Heart right ventricle (tissue), 16 donors: ENCODE data around the gene STC2. TPM values are rescaled to one million over a fixed set of nuclear protein-coding genes. Genes with fewer than 3 reads are reported as not detected.

Experiments used
- ATAC-seq, 8 donors: fragments of 200-7000 bp; cut with Tn5 transposase; one replicate each; pipeline ENCODE4 v1.9.1; 2020; ENCODE audit warnings: mild to moderate bottlenecking in 8 of 8, moderate library complexity in 8 of 8, moderate number of reproducible peaks in 1 of 8
- DNase-seq, 2 donors: peaks; one replicate each; pipeline ENCODE4 v3.0.0-alpha.2; 2020
- H3K27ac ChIP-seq, 10 donors: fragments of 200-600 bp; sonication (generic) in 2 of 10; one replicate each; pipeline versions ENCODE4 v1.5.0 to v1.8.0; 2020 to 2022; ENCODE audit warnings: mild to moderate bottlenecking in 3 of 10
- H3K27me3 ChIP-seq, 7 donors: fragments of 200-600 bp; one replicate each; pipeline ENCODE4 v1.8.0; 2021 to 2022; ENCODE audit warnings: mild to moderate bottlenecking in 2 of 7
- H3K36me3 ChIP-seq, 9 donors: fragments of 200-600 bp; sonication (generic) in 1 of 9; one replicate each; pipeline versions ENCODE4 v1.5.0 to v1.8.0; 2020 to 2022; ENCODE audit warnings: mild to moderate bottlenecking in 2 of 9
- H3K4me1 ChIP-seq, 9 donors: fragments of 200-600 bp; sonication (generic) in 1 of 9; one replicate each; pipeline versions ENCODE4 v1.5.0 to v1.8.0; 2020 to 2022; ENCODE audit warnings: mild to moderate bottlenecking in 4 of 9
- H3K4me3 ChIP-seq, 10 donors: fragments of 200-600 bp; sonication (generic) in 2 of 10; one replicate each; pipeline versions ENCODE4 v1.5.0 to v1.8.0; 2020 to 2022; ENCODE audit warnings: mild to moderate bottlenecking in 7 of 10, moderate library complexity in 2 of 10
- H3K9me3 ChIP-seq, 11 donors: fragments of 200-600 bp in 10 of 11; sonication (generic) in 2 of 11; one replicate each; pipeline versions ENCODE4 v1.5.0 to v1.8.0; 2013 to 2022; ENCODE audit warnings: mild to moderate bottlenecking in 2 of 11, control low read depth in 1 of 11, moderate library complexity in 1 of 11
- WGBS, 2 donors: extraction: QIAGEN DNeasy Blood & Tissue Kit; methylation state at CpG; one replicate each; pipeline ENCODE4 v1.1.7; 2013; ENCODE audit warnings: inconsistent platforms in 1 of 2; 5-methylcytosine and 5-hydroxymethylcytosine counted together
- intact Hi-C, 10 donors: fragments of 100-400 bp; cut with DNase I; formaldehyde crosslinking; loops; one replicate each; pipeline versions ENCODE4 v1.11.1 to v1.14.2; 2022
- polyA plus RNA-seq, 2 donors: library from polyadenylated mRNA; stranded (reverse); fragments of 200-250 nt; gene quantifications; one replicate each; pipeline ENCODE4 v1.2.3, GENCODE V29; 2013
- total RNA-seq, 10 donors: library from RNA; stranded (reverse); fragmentation: NEBNext Ultra II Directional in 3 of 10; extraction: Animal tissue kit (Norgen Biotek cat#: 25700) in 3 of 10; gene quantifications; one replicate each; pipeline versions ENCODE4 v1.2.1 to v1.2.4, GENCODE V29; 2021 to 2023
- TF ChIP-seq, protein P1 (sequence below), 9 donors: fragments of 200-600 bp; sonication (generic) in 2 of 9; IDR thresholded peaks; one replicate each; pipeline versions ENCODE4 v1.5.0 to v1.8.0; 2021 to 2022; ENCODE audit warnings: antibody characterized with exemption in 9 of 9, mild to moderate bottlenecking in 5 of 9, moderate library complexity in 1 of 9
- donor health status: Arrhythmogenic right ventricular cardiomyopathy.
- donor health status: ischemic (EF 13 %, LVEDD 7.1; RV severe dilation, severe dysfunction).
- donor health status: healthy with polysubstance abuse.
- donor health status: DM: no; HTN: yes; CAD: no.
- donor health status: DM: no; HTN: no; CAD: no.
- donor health status: ischemic (EF 25% LVEDD 6.9; RV normal size, moderate dysfunction).
- donor health status: ischemic (EF 25% LVEDD 5.7; RV mildly dilated, moderate dysfunction).
- donor health status: healthy.
- donor health status: DM: yes; HTN: yes; CAD: no.
- donor health status: Ischemic cardiomyopathy.
- donor health status: ischemic (EF 35%, LVEDD 5.7; RV mildly dilated, moderate dysfunction).
- donor health status: nonischemic (EF 11% LVEDD 7.7; RV severe dilation, severe dysfunction).
- donor health status: DM: yes; HTN: yes; CAD: no.
- donor health status: PGD.
- donor health status: ischemic (EF 29% LVEDD 5.4; RV normal size, mild dysfunction).
- donor health status: nonischemic (EF 23%, LVEDD 6.1; RV moderate dilation, normal function).

The STC2 gene
- total and polyA plus RNA-seq, 12 donors, result 3.7 to 26.9 (median 6.2) TPM

DNA sequence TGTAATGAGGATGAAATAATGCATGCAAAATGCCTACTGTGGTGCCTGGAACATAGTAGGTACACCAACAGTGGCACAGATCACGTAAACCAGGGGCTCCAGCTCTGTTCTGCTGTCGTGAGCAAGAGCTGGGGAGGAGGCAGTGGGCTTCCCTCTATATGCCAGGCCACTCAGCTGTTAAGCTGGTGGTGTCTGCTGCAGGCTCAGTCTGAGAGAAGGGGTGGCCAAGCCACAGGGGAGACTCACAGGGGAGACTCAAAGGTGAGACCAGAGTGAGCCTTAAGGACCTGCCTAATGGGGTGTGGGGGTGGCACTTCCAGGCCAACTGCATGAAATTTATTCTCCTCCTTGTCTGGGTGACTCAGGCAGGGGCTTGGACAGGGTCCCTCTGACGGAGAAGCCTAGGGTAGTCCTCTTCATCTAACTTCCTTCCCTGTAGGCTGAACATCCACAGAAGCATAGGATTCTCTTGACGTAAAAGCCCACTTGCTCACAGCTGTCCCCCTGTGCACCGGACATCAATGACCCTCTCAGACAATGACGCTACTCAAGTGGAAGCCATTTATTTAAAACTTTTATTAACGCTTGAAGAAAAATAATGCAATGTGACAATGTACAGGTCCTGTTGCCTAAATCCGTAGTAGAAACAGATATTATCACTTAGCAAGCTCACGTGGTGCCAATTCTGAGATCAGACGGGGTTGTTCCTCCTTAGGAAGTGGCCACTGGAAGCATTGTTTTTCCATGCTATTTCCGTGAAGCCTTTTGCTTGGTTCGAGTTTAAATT, 13.9 kb downstream of the STC2 start:
- H3K36me3 ChIP-seq, result peaks cover 0 to 13% (median 0%) of the 10 kb centered on the region in 9 donors
- peaks cover 17 to 52% (median 38%) of the 10 kb centered on the region in 9 donors for H3K4me1 ChIP-seq
- peaks cover 0 to 7% (median 0%) of the 10 kb centered on the region in 7 donors for H3K27me3 ChIP-seq
- intact Hi-C loops, result no loop called here
- TF ChIP-seq, protein P1, sequence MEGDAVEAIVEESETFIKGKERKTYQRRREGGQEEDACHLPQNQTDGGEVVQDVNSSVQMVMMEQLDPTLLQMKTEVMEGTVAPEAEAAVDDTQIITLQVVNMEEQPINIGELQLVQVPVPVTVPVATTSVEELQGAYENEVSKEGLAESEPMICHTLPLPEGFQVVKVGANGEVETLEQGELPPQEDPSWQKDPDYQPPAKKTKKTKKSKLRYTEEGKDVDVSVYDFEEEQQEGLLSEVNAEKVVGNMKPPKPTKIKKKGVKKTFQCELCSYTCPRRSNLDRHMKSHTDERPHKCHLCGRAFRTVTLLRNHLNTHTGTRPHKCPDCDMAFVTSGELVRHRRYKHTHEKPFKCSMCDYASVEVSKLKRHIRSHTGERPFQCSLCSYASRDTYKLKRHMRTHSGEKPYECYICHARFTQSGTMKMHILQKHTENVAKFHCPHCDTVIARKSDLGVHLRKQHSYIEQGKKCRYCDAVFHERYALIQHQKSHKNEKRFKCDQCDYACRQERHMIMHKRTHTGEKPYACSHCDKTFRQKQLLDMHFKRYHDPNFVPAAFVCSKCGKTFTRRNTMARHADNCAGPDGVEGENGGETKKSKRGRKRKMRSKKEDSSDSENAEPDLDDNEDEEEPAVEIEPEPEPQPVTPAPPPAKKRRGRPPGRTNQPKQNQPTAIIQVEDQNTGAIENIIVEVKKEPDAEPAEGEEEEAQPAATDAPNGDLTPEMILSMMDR (IDR thresholded peaks at IDR 0.05), result no peak
- H3K27ac ChIP-seq, result peak overlapping the region in 2 of 10 donors; percentile 38 to 50
- no peaks in the 10 kb centered on the region for H3K9me3 ChIP-seq
- peak in 2 of 8 donors; percentile 18 to 65 for ATAC-seq
- 65 to 72% methylated on average over 12 of the region's 12 CpGs for WGBS, 2 donors
- DNase-seq, result no peak
- H3K4me3 ChIP-seq, result no peak overlapping the region

DNA sequence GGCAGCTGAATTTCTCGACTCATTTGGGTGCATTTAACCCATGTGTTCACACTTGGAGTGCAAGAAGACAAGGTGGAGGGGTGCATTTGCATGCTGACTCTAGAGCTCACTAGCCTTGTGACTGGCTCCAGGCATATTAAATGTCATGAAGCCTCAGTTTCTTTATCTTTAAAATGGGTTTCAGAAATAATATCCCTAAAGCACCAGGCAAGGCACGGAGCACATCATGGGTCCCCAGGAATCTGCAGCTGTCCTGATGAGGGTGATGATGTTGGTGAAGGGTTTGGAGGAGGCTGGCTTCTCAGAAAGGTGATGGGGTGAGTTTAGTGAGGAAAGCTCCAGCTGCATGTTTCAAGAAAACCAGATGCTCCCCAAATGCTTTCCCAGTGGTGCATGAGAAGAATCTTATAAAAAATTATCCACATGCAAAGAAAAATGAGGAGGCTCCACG, 14.8 kb downstream of the STC2 start:
- intact Hi-C loops, result no loop called here
- Histone ChIP-seq H3K9me3 (no peaks in the 10 kb centered on the region), H3K27me3 (peaks cover 0 to 7% (median 0%) of the 10 kb centered on the region in 7 donors), H3K36me3 (peaks cover 0 to 10% (median 0%) of the 10 kb centered on the region in 9 donors), H3K27ac (no peak overlapping the region), H3K4me1 (peaks cover 17 to 50% (median 37%) of the 10 kb centered on the region in 9 donors), H3K4me3 (no peak overlapping the region)
- ATAC-seq (no peak), DNase-seq (no peak)
- WGBS, 2 donors, result 83 to 85% methylated on average over 3 of the region's 3 CpGs
- TF ChIP-seq, protein P1 (IDR thresholded peaks at IDR 0.05), result no peak

DNA sequence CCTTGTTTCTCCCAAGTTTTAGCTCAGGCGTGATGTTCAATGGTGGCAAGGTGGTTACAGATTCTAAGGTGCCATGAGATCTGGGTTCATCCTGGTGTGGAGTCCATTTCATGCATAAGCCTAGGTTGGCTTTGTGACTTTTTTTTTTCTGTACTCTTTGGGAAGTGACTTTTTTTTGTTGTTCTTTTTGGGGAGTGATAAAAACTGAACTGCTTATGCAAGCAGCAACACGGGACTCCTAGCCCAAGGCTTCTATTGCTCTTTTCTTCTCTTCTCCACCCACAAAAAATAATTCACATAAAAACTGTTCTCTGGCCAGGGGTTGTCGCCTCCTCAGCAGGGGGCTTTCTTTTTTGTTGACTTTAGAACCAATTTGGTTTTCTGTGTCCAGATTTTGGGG, 15.4 kb downstream of the STC2 start:
- H3K4me1 ChIP-seq, result peaks cover 17 to 50% (median 37%) of the 10 kb centered on the region in 9 donors

DNA sequence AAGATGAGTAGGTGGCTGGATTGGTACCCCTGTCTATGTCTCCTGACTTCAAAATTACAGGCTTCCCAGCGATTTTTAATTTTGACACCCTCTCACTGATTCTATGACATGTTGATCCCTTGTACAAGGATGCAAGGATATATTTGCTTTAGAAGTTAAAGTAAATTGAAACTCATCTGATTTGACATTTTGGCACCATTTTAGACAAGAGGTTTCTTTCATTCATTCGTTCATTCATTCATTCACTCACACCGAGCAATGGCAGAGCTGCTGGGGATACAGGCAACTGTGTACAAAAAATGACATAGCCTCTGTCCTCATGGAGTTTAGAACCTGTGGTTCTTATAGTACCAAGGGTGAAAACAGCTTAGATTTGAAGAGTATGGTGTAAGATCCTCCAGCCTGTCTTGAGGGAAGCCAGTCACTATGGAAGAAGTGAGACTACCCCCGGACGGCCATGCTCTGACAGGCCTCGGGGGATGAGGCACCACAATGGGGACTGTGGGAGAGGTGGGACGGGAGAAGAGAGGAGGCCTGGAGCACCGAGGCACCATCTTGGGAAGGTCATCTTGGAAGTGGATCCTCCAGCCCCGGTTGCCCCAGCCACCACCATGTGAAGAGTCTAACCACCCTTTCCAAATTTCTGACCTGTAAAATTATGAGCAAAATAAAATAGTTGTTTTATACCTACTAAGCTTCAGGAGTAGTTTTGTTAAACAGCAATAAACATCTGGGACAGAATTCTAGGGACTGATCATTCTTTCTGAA, 16.2 kb downstream of the STC2 start:
- TF ChIP-seq, protein P1 (IDR thresholded peaks at IDR 0.05), result no peak
- no peak overlapping the region for H3K27ac ChIP-seq
- no peak overlapping the region for H3K4me3 ChIP-seq
- H3K9me3 ChIP-seq, result peaks cover 0 to 11% (median 4%) of the 10 kb centered on the region in 11 donors
- ATAC-seq, result no peak
- intact Hi-C loops, result no loop called here
- no peaks in the 10 kb centered on the region for H3K36me3 ChIP-seq
- H3K27me3 ChIP-seq, result peaks cover 0 to 7% (median 0%) of the 10 kb centered on the region in 7 donors
- H3K4me1 ChIP-seq, result peaks cover 17 to 47% (median 35%) of the 10 kb centered on the region in 9 donors
- WGBS, 2 donors, result 94 to 95% methylated on average over 9 of the region's 9 CpGs
- DNase-seq, result no peak

More for the DNA sequence above, 15.4 kb downstream of the STC2 start:
- Histone ChIP-seq H3K36me3 (peaks cover 0 to 7% (median 0%) of the 10 kb centered on the region in 9 donors), H3K27ac (no peak overlapping the region), H3K9me3 (peaks cover 0 to 4% (median under 1%) of the 10 kb centered on the region in 11 donors), H3K4me3 (no peak overlapping the region), H3K27me3 (peaks cover 0 to 7% (median 0%) of the 10 kb centered on the region in 7 donors)
- WGBS, 2 donors, result 80 to 87% methylated on average over 3 of the region's 3 CpGs
- no peak for DNase-seq
- intact Hi-C loops, result no loop called here
- no peak for ATAC-seq
- TF ChIP-seq, protein P1 (IDR thresholded peaks at IDR 0.05), result no peak
